ENCODE measurements around the gene ZBTB42. TPM values are rescaled to one million over a fixed set of nuclear protein-coding genes. Genes with fewer than 3 reads are reported as not detected.

The ZBTB42 gene
- total RNA-seq, 6 donors from 2014 or later = 13.9 to 24.8 (median 20.9) TPM

DNA sequence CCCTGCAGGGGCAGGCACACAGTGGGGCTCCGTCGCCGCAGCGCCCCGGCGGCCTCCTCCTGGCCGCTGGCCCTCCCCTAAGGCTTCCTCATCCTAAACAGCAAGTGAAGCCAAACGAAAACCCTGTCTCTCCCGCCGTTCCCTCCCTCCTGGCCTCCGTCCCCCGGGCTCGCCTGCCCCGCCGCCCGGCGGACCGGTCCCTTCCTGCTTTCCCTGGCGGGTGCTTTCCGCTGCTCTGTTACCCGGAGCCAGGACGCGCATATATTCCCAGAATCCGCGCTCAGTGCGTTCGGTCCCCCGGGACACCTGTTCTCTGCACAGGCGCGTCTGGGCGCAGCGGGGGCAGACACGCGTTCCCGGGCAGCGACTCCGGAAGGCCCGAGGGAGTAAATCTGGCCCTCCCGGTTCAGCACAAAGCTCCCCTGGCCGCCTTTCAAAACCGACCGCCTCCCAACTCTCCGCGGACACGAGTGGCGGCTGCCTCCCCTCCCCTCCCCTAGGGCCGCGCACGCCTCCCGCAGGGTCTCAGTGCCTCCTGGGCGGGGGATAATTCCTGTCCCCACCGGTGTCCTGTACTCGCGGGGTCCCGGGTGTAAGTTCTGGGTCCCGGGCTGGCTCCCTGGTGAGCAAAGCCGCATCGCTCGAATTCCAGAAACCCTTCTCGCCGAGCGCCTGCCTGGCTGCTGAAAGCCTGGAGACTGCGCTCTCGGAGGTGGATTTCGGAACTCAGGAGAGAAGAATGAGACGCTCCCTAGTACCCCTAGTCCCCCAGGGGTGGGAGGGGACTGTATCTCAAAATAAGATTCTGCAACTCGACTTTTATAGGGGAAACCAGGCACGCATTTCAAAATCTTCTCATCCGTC, 42.8 kb downstream of the ZBTB42 start:
- 2% methylated on average over 42 to 47 of the region's 69 CpGs for WGBS, 2 donors
- peak overlapping the region in 3 of 4 donors; percentile 27 to 46 (median 43) for H3K4me3 ChIP-seq
- peak in 1 of 2 donors; percentile 79 for DNase-seq
- H3K27me3 ChIP-seq = peaks cover 0 to 30% (median 9%) of the 10 kb centered on the region in 4 donors
- no peaks in the 10 kb centered on the region for H3K9me3 ChIP-seq
- no peak for TF ChIP-seq CTCF (IDR thresholded peaks at IDR 0.05)
- no peak for TF ChIP-seq EP300 (IDR thresholded peaks at IDR 0.05)
- no peak for TF ChIP-seq POLR2AphosphoS5 (IDR thresholded peaks at IDR 0.05)
- TF ChIP-seq POLR2A (IDR thresholded peaks at IDR 0.05) = no peak
- peak; percentile 47 to 53 for ATAC-seq (ENCODE audit: low FRiP score in 2 of 2)
- H3K36me3 ChIP-seq = no peaks in the 10 kb centered on the region
- peaks cover 14 to 17% (median 16%) of the 10 kb centered on the region in 4 donors for H3K4me1 ChIP-seq
- no peak overlapping the region for H3K27ac ChIP-seq

DNA sequence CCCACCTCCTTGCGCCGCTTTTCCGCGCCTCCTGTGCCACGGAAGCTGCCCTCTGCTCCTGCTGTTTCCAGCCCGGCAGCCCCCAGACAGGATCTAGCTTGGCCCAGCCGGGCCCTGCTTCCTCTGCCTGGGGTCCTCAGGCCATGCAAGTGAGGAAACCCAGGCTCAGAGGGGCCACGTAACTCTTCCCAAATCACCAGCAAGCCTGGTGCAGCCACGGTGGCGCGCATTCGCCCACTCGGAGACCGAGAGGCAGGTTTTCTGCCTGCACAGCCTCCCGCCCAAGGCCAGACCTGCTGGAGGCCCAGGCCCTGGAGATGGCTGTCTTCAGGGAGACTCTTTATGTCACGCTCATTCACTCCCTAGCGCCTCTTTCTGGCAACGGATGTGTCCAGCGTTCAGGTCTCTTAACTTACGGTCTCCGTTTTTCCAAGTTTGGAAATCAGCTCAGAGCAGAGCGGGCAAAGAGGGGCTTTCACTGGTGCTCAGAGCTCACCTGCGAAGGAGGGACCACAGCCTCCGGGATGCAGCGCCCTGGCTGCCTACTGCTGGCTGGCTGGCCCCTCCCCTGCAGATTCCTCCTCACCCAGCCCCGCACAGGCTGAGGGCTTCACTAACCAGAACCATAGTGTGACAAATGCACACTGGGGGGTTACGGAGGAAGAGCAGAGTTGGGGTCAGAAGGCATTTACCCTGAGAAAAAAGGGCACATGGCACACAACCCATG, 43.6 kb downstream of the ZBTB42 start:
- no peaks in the 10 kb centered on the region for H3K9me3 ChIP-seq
- peak; percentile 15 to 30 for ATAC-seq (ENCODE audit: low FRiP score in 2 of 2)
- 12 to 15% methylated on average over 12 to 26 of the region's 27 CpGs for WGBS, 2 donors

DNA sequence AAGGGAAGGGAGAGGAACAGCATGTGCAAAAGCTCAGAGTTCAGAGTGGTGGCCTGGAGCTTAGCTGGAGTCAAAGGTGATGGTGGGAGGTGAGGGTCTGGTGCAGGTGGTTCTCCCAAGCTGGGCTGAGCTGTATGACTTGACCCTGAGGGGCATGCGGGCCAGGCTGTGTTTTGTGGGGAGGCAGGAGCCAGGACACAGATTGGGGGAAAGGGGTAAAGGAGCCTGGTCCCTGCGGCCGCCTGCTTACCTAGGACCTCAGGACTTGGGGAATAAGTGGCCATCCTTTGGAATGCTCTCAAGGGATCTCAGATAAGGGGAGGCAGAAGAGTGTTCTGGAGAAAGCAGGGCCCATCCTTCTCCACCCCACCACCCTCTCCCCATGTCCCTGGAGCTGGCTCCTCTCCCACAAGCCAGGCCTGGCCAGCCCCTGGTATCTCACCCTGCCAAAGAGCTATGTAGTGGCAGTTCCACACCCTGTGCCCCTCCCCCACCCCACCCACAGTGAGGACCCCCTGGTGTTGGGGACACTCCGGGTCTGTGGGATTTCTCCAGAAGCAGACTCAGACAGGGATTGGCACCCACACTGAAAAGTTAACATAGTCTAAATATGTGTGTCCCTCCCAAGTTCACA, 44.2 kb downstream of the ZBTB42 start:
- H3K27ac ChIP-seq = no peak overlapping the region
- no peak for TF ChIP-seq POLR2A (IDR thresholded peaks at IDR 0.05)
- no peak for TF ChIP-seq EP300 (IDR thresholded peaks at IDR 0.05)
- no peak for TF ChIP-seq POLR2AphosphoS5 (IDR thresholded peaks at IDR 0.05)
- TF ChIP-seq CTCF (IDR thresholded peaks at IDR 0.05) = no peak
- WGBS, 2 donors = 82 to 85% methylated on average over 4 of the region's 4 CpGs
- H3K4me3 ChIP-seq = no peak overlapping the region
- H3K4me1 ChIP-seq = peaks cover 14 to 17% (median 16%) of the 10 kb centered on the region in 4 donors
- H3K9me3 ChIP-seq = no peaks in the 10 kb centered on the region
- H3K36me3 ChIP-seq = no peaks in the 10 kb centered on the region
- no peak for ATAC-seq (ENCODE audit: low FRiP score in 2 of 2)
- DNase-seq = no peak
- H3K27me3 ChIP-seq = peaks cover 0 to 30% (median 9%) of the 10 kb centered on the region in 4 donors

More for the DNA sequence above, 43.6 kb downstream of the ZBTB42 start:
- Histone ChIP-seq H3K4me3 (peak overlapping the region in 3 of 4 donors; percentile 27 to 46 (median 43)), H3K4me1 (peaks cover 14 to 17% (median 16%) of the 10 kb centered on the region in 4 donors), H3K36me3 (no peaks in the 10 kb centered on the region), H3K27me3 (peaks cover 0 to 30% (median 9%) of the 10 kb centered on the region in 4 donors), H3K27ac (no peak overlapping the region)
- TF ChIP-seq POLR2AphosphoS5 (IDR thresholded peaks at IDR 0.05) (no peak), POLR2A (IDR thresholded peaks at IDR 0.05) (no peak), EP300 (IDR thresholded peaks at IDR 0.05) (no peak)
- no peak for DNase-seq

DNA sequence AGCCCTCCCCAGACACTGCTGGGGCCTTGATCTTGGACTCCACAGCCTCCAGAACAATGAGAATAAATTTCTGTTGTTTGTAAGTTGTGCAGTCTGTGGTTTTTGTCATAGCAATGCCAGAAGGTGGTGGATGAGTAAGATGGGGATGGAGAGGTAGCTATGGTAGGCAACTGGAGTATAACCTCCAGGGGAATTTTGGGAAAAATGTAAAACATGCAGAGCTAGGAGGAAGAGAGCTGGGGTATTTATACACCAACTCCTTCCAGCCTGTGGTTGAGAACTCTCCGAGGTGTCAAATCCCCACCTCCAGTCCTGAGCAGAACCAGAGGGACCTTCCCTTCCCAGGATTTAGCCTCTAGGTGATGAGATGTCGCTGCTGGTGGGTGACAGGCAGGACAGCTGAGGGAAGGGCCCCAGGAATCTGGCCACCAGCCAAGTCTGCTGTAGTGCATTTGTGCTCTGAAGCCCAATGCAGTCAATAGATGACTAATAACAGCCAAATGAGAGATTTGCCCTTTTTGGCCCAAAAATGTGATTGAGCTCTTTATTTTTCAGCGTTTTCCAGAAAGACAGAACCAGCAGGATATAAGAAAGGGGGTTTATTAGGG, 45.0 kb downstream of the ZBTB42 start:
- TF ChIP-seq CTCF (IDR thresholded peaks at IDR 0.05) (no peak), EP300 (IDR thresholded peaks at IDR 0.05) (no peak), POLR2AphosphoS5 (IDR thresholded peaks at IDR 0.05) (no peak), POLR2A (IDR thresholded peaks at IDR 0.05) (no peak)
- H3K27ac ChIP-seq = no peak overlapping the region
- H3K36me3 ChIP-seq = no peaks in the 10 kb centered on the region
- peaks cover 0 to 30% (median 9%) of the 10 kb centered on the region in 4 donors for H3K27me3 ChIP-seq
- no peak for ATAC-seq (ENCODE audit: low FRiP score in 2 of 2)
- 78 to 83% methylated on average over 2 to 3 of the region's 3 CpGs for WGBS, 2 donors
- no peak for DNase-seq
- no peak overlapping the region for H3K4me3 ChIP-seq
- H3K4me1 ChIP-seq = peaks cover 14 to 17% (median 16%) of the 10 kb centered on the region in 4 donors
- no peaks in the 10 kb centered on the region for H3K9me3 ChIP-seq
